B cell (primary cell): ENCODE measurements around the gene PSME3IP1.

Experiments used
- CTCF ChIP-seq: fragments of 200-600 bp; IDR thresholded peaks from one replicate; pipeline ENCODE4 v1.8.0; 2022; ENCODE audit warnings: antibody characterized with exemption, mild to moderate bottlenecking
- EZH2 ChIP-seq: IDR thresholded peaks from 2 replicates; pipeline ENCODE4 v1.6.1; 2012; ENCODE audit warnings: borderline replicate concordance, low read depth, mild to moderate bottlenecking, moderate library complexity, low read length; ENCODE audit not compliant: insufficient read depth, poor library complexity, severe bottlenecking

DNA sequence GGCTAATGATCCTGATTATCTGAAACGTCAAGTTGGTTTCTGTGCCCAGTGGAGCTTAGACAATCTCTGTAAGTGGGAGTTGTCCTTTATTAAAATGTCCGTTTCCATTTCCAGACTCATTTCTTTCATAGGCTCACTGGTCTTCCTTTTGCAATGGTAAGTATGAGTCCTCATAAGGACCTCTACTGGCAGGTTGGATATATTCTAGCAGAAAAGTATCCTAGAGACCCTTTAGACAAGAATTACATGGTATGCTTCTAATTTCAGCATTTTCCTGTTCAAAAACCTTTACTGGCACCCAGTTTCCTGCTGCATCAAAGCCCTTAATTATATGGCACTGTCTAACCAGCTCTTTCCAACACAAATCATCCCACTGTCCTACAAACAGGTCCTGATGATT lies 31.1 kb upstream of the PSME3IP1 start:
- no peak for TF ChIP-seq CTCF
- TF ChIP-seq EZH2, result no peak
